GM19397 (cell line): ENCODE data around the gene RASSF1.

Experiments
- ATAC-seq: cut with Tn5 transposase; IDR thresholded peaks from one replicate; pipeline ENCODE4 v1.9.1; 2021; ENCODE audit warnings: mild to moderate bottlenecking, moderate library complexity; ENCODE audit not compliant: unreplicated experiment

Gene RASSF1

GRCh38 chr3:50302095-50303012 is 38.3 kb downstream of the RASSF1 start:
- no peak for ATAC-seq

DNA sequence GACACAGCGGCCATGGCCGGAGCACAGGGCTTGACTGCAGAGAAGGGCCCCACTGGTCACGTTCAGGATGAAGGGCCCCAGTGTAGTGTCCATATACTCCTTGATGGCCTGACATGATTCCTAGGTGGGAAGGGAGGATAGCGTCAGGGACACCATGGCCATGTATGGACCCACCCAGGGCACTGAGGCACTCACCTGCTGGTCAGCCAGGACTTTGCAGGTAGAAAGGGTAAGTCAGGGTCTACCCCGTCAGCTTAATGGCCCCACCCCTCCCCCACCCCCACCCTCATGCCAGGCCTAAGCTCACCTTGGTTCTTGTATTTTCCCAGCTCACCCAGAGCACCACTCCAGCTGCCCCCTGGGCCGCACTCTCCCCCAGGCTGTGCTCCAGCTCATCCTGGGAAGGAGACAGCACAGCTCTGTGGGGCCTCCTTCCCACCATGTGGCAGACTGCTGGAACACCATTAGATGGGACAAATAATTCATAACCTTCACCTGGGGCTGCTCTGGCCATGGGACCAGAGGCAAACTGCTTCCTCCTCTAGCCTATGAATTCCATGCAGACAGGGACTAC is 39.9 kb downstream of the RASSF1 start:
- ATAC-seq = no peak

DNA sequence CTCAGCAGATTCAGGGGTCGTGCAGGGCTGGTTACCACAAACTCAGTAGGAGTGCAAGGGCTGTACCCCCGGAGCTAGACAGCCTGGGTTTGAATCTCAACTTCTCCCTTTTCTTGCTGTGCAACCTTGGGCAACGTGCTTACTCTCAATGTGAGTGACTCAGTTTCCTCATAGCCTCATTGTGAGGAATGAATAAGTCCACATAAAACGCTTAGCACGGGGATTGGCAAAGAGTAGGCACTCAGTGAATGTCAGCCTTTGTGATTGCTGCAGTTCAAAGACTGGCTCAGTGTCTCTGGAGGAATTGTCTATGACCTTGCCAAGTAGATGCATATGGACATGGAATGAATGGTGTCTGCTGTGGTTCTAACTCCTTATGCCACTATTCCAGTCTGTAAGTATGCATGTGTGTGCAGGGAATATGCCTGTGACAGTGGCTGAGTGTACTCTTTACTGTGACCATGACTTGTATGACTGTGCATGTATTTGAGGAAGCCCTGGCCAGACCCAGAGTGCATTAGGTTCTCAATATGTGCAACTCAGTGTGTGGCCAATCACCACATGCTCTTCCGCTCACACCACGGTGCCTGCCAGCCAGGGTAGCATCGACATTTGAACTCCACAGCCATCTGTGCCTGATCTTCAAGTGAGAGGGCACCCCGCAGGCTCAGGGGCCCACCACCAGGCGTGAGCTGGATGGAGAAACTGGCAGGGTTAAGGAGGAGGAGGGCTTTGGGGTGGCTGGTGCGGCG is 40.5 kb downstream of the RASSF1 start:
- ATAC-seq = no peak

DNA sequence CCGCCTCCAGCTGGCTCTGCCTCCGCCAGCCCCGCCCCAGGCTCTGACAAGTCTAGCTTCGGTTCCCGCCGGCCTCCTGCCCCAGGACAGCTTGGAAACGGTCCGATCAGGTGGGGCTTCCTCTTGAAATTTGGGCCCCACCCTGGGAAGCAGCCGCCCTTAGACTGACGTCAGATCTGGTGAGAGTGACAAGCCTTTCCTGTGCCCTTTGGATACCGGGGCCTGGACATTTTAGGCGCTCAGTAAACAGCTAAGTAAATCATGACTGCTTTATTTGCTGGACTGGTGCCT is 41.1 kb downstream of the RASSF1 start:
- no peak for ATAC-seq

GRCh38 chr3:50298836-50299637 is 41.6 kb downstream of the RASSF1 start, which contains the start of the genes HYAL3 and NAA80:
Gene HYAL3, minus strand, starts transcription at chr3:50299405. Its CDS starts 3,803 bp downstream, at chr3:50295602.
Gene NAA80, minus strand, starts transcription at chr3:50299405. Its CDS starts 1,942 bp downstream, at chr3:50297463.
- ATAC-seq = peak; percentile 84

- ATAC-seq = no peak
These were observed 42.5 kb downstream of the RASSF1 start for GRCh38 chr3:50297896-50298725.

GRCh38 chr3:50297384-50297775 is 43.3 kb downstream of the RASSF1 start:
- ATAC-seq = no peak

DNA sequence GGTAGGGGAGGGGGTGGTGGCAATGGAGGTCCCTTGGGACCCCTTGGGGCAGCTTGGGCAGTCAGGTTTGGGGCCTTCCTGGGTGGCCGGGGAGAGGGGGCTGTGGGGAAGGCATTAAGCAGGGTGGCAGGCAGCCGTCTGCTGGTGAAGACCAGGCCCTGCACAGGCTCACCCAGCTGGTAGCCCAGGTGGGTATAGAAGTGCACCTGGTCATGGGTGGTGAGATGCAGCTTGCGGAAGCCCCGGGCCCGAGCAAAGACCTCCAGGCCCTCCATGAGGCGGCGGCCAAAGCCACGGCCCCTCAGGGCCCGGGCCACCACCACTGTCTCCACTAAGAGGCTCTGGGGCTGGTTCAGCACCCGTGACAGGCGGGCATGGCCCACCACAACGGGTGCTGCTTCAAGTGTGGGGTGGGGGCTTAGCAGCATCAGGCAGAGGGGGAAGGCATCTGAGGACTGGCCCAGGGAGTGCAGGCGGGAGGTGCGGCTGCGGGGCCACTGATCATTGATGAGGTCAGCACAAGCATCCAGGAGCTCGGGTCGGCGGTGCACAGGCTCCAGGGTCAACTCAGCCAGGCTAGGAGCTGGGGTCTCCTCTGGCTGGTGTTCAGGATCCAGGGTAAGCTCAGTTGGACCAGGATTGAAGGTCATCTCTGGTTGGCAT is 43.8 kb downstream of the RASSF1 start:
- no peak for ATAC-seq

GRCh38 chr3:50295553-50296431 is 44.8 kb downstream of the RASSF1 start:
- no peak for ATAC-seq

DNA sequence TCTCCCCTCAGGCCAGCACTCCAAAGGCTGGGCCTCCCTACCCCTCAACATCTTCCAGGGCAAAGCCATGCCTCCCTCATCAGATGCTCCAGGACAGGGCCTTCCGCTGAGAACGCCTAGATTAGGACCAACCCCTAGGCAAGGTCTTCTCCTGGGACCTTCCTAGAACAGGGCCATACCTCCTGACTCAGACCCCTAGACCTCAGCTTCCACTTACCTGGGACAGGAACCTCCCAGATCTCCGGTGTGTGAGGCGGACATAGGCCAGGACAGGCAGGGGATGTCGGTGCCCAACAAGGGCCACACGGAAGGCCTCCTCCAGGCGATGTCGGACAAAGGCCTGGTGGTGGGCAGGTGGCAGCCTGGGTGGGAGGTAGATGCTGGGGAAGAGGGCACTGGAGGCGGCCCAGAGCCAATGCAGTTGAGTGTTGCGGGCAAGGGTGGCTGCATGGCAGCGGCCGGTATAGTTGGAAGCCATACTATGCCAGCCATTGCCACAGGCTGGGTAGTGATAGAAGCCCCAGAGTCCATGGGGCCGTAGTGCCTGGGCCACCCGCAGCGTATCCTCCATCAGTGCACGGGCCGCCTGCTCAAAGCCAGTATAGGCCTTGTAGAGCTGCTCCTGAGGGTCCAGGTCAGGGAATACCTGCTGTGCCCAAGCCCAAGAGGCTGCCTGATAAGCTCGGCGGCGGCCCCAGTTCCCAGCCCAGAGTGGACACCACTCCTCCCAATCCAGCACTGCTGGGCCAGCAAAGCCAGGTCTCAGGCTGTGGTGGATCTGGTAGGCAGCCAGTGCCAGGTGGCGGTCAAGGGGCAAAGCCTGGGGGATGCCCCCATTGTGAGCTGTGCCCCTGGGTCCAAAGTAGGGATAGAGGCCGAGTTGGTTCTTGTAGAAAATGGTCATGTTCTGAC is 45.9 kb downstream of the RASSF1 start:
- no peak for ATAC-seq

GRCh38 chr3:50294089-50294488 is 46.5 kb downstream of the RASSF1 start:
- no peak for ATAC-seq

DNA sequence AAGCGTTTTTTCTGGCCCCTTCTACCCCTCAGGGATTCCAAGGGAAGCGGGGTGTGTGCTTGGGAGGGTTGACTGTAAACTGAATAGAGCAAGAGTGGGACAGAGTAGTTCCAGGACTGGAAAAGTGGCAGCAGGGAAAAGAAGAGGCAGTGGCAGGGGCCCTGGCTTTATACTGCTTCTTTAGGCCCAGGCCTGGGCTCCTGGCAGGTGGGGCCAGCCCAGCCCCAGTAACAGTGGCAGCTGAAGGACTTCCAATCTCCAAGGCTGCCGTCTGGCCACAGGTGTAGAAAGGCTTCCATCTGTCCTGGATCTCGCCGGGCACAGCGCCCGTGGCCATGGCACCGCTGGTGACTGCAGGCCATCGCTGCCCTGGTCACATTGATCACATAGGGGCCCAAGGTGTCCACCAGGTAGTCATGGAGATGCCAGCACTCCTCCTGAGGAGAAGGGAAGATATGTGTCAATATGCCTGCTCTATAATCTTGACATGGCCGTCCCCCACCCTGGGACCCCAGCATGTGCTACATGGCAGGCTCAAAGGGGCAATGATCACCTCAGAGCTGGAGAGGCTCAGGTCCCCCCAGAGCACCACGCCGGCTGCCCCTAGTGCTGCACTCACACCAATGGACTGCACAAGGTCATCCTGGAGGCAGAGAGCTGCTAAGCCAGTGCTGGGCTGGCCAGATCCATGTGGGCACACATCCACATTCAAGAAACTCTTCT is 47.4 kb downstream of the RASSF1 start:
- ATAC-seq = no peak

- peak; percentile 94 for ATAC-seq
These were observed 48.2 kb downstream of the RASSF1 start, which contains the start of gene IFRD2 for GRCh38 chr3:50292159-50293078. Gene IFRD2, minus strand, starts transcription at chr3:50292429. Its CDS starts 155 bp downstream, at chr3:50292274.

GRCh38 chr3:50290161-50290641 is 50.4 kb downstream of the RASSF1 start:
- ATAC-seq = no peak

DNA sequence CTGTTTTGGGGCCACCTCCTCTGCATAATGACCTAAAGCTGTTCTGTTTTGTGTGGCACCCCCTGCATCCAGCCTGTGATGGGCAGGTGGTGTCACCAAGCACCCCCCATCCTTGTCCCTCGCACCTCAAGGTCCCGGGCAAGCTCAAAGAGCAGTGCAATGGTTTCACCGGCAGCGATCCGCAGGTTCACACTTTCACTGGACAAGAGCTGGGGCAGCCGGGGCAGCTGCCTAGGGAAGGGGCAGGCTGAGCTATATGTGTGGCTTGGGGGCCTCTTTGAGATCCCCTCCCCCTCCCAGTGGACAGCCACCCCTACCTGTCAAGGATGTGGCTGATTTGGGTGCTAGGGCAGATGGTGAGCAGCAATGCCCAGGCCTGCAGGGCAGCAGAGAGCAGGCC is 51.5 kb downstream of the RASSF1 start:
- ATAC-seq = no peak
